GM12873 (cell line): ENCODE measurements around the gene MED25.

Experiments
- CTCF ChIP-seq: IDR thresholded peaks from 2 replicates; pipeline ENCODE4 v1.5.1; 2012; ENCODE audit warnings: low read depth, mild to moderate bottlenecking, moderate library complexity, low read length, control low read depth; ENCODE audit not compliant: insufficient read depth; ENCODE audit errors: missing control alignments

The MED25 gene

GRCh38 chr19:49861107-49861506 lies 43.0 kb downstream of the MED25 start:
- TF ChIP-seq CTCF: no peak

DNA sequence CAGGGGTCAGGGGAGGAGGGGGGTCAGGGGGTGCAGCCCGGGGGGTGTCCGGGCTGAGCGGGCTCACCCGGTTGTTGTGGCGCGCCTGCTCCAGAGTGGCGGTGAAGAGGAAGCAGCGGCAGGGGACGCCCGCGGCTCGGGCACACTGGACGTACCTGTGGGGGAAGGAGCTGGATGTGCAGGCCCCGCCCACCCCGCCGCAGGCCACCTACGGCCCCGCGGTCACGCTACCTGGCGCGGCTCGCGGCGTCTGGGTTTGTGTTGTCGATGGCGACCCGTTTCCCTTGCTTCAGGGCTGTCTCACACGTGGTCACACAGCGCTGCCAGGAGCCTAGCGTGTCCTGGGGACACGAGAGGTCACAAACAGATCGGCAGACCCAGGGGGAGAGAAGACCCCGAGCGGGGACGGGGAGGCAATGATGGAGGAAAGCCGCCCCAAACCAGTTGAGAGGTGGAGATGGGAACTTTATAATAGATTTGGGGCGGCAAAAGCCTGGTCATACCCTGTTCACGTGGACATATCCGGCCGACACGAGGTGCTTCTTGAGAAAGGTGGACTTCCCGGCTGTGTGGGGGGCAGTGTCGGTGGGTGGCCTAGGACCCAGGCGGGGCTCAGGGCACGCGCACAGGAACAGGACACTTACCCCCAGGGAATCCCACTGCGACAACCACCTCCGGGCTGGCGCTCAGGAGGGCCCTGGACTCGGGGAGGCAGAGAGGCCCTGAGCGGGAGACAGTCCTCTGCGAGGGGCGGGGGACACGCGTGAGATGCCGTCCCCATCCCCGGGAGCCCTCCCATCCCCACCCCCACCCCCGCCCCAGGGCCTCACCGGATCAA lies 43.7 kb downstream of the MED25 start:
- TF ChIP-seq CTCF: no peak

GRCh38 chr19:49862391-49863253 lies 44.5 kb downstream of the MED25 start:
- TF ChIP-seq CTCF: peak; percentile 43

- no peak for TF ChIP-seq CTCF
Observed at GRCh38 chr19:49863254-49863934, 45.3 kb downstream of the MED25 start.

DNA sequence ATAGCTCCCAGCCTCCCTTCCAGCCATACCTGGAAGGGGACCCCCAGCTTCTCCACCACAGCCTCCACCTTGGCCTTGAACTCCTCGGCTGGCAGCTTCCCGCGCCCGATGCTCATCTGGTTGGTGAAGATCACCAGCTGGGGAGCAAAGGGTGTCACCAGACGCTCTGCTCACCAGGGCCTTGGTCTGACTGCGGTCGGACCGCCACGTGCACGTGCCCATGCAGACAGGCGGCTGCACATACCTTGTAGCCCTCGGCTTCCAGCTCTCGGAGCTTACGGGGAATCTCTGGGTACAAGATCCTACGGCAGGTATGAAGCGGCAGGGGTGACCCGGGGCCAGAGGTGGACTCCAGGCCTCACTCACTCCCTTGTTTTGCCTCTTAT lies 45.8 kb downstream of the MED25 start:
- TF ChIP-seq CTCF: no peak

DNA sequence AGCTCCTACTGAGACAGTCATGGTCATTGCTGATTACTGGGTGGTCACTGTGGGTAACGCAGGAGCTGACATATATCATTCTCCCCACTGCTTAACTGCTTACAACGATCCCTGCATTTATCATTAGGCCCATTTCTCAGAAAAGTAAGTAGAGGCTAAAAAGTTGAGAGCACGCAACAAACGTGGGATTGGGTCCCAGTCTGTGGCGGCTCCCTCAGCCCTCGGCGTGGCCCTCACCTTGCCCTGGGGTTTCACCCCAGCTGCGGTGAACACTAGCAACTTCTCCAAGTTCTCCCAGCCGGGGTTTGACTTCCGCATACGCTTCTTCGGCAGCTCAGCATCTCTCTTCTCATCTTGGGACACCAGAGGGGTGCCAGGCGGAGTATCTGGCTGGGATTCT lies 46.8 kb downstream of the MED25 start:
- TF ChIP-seq CTCF: no peak

- no peak for TF ChIP-seq CTCF
Observed at GRCh38 chr19:49866933-49867782, 49.1 kb downstream of the MED25 start, which contains the start of gene PNKP. Gene PNKP, minus strand, starts transcription at chr19:49867576. Its CDS starts 372 bp downstream, at chr19:49867204.
